Lower leg skin (tissue), 4 donors: ENCODE measurements around the gene EIF3B. TPM values are rescaled to one million over a fixed set of nuclear protein-coding genes. Genes with fewer than 3 reads are reported as not detected.
"Not testable (repeated sequence)": the region's sequence is repeated elsewhere in the genome, so short reads cannot be mapped to it uniquely, and the experiment has no call there.

Source experiments
- DNase-seq, 2 donors: peaks; one replicate each; pipeline ENCODE4 v3.0.0-alpha.2; 2019; ENCODE audit warnings: low spot score in 2 of 2
- H3K4me3 ChIP-seq: fragments of 200-600 bp; sonication (generic); 2 replicates; pipeline ENCODE4 v1.5.1; 2017; ENCODE audit warnings: mild to moderate bottlenecking, low read depth; ENCODE audit not compliant: poor library complexity, severe bottlenecking
- POLR2A ChIP-seq, 2 donors: fragments of 450-650 bp; IDR thresholded peaks; one replicate each; pipeline ENCODE4 v1.6.1; 2016 to 2017; ENCODE audit warnings: antibody characterized with exemption in 2 of 2, mild to moderate bottlenecking in 1 of 2, moderate library complexity in 1 of 2
- WGBS, 2 donors: methylation state at CpG; one replicate each; pipeline ENCODE4 v1.1.5; 2018; 5-methylcytosine and 5-hydroxymethylcytosine counted together
- intact Hi-C: fragments of 100-400 bp; cut with DNase I; formaldehyde crosslinking; loops from one replicate; pipeline ENCODE4 v1.15.0; 2023; ENCODE audit warnings: low total_unique reads
- total RNA-seq, 4 donors: library from RNA; depleted of rRNA; stranded (reverse); fragments of >200 nt; gene quantifications; one replicate each; pipeline ENCODE4 v1.1.0, GENCODE V29; 2016
- TF ChIP-seq, protein P1 (sequence below), 3 donors: fragments of 450-650 bp; IDR thresholded peaks; one replicate each; pipeline ENCODE4 v1.5.1; 2016; ENCODE audit warnings: antibody characterized with exemption in 3 of 3, mild to moderate bottlenecking in 3 of 3, moderate library complexity in 2 of 3

EIF3B gene
- total RNA-seq, 4 donors from 2014 or later, result 121 to 165 (median 150) TPM

DNA sequence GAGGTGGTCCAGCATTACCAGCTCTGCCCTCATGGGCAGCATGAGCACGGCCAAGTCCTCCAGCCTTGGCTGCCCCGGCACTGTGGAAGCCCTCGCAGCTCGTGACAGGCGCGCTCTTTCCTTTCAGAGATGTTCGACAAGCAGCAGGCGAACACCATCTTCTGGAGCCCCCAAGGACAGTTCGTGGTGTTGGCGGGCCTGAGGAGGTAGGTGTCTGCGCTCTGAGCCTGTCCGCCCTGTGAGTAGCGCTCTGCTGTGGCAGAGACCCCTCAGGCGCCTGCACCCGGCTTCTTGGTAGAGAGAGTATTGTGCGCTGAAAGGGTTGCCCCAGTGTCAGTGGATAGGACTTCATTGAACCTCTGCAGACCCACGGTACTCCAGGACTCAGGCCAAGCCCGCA lies 19.8 kb downstream of the EIF3B start:
- TF ChIP-seq, protein P1, sequence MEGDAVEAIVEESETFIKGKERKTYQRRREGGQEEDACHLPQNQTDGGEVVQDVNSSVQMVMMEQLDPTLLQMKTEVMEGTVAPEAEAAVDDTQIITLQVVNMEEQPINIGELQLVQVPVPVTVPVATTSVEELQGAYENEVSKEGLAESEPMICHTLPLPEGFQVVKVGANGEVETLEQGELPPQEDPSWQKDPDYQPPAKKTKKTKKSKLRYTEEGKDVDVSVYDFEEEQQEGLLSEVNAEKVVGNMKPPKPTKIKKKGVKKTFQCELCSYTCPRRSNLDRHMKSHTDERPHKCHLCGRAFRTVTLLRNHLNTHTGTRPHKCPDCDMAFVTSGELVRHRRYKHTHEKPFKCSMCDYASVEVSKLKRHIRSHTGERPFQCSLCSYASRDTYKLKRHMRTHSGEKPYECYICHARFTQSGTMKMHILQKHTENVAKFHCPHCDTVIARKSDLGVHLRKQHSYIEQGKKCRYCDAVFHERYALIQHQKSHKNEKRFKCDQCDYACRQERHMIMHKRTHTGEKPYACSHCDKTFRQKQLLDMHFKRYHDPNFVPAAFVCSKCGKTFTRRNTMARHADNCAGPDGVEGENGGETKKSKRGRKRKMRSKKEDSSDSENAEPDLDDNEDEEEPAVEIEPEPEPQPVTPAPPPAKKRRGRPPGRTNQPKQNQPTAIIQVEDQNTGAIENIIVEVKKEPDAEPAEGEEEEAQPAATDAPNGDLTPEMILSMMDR (IDR thresholded peaks at IDR 0.05), result no peak
- no peak for TF ChIP-seq POLR2A (IDR thresholded peaks at IDR 0.05)
- 90 to 92% methylated on average over 18 of the region's 18 CpGs for WGBS, 2 donors
- no peak for DNase-seq
- H3K4me3 ChIP-seq, result no peak overlapping the region
- intact Hi-C loops, result no loop called here

DNA sequence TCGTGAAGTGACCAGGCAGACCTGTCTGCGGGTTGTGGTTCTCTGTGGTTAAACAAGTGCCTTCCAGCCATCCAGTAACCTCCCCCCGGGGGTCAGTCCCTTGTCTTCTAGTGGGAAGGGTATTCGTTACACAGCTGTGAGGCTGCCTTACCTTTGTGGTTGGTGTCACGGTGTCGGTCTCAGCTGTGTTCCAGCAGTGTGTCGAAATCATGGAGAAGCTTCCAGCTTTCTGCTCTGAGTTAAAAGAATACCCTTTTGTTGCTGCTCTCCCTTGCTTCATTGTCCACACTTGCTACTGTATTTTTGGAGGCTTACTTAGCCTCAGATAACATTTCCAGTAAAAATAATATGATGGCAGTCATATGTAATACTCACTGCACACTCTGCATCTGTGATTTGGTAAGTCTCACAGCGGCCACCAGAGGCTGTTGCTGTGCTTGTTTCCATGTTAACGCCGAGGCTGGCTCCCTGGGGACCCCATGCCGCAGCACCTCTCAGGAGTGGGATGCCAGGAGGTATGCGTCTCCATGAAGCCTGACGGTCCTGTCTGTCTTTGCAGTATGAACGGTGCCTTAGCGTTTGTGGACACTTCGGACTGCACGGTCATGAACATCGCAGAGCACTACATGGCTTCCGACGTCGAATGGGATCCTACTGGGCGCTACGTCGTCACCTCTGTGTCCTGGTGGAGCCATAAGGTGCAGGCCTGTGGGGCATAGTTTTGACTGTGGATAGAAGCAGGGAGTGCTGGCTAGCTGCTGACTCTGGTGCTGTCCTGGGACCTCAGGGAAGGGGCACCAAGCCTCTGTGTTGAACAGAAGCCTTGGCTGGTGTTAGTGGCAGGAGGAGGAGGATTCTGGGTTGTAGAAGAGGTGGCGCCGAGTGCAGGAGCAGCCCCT lies 20.5 kb downstream of the EIF3B start:
- intact Hi-C loops, result no loop called here
- WGBS, 2 donors, result 89% methylated on average over 26 of the region's 26 CpGs
- H3K4me3 ChIP-seq, result no peak overlapping the region

DNA sequence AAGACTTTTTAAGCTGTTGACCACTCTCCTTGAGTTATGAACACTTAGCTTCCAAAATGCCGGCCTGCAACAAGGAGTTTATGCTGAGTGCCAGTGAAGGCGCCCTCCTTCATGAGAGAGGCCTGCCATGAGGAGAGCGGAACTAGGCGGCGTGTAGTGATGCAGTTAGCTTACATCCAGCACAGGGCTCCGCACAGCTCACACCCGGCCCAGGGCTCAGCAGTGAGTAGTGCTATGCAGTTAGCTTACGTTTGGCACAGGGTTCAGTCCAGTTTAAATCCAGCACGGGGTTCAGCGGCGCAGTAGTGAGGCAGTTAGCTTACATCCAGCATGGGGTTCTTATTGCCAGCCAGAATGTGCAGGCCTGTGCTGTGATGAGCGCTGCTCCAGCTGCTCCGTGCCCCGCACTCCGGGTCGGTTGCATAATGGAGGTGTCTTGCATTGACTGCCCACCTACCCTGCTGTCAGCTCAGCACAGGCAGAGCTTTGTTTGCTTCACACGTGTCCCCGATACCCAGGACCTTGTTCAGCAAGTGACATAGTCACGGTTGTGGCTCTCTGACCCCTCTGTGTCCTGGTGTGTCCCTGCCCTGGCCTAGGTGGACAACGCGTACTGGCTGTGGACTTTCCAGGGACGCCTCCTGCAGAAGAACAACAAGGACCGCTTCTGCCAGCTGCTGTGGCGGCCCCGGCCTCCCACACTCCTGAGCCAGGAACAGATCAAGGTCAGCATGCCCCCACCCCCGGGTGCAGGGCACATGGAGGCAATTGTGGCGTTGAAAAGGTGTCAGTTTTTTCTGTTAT lies 21.9 kb downstream of the EIF3B start:
- H3K4me3 ChIP-seq, result no peak overlapping the region
- TF ChIP-seq, protein P1 (IDR thresholded peaks at IDR 0.05), result no peak
- no peak for TF ChIP-seq POLR2A (IDR thresholded peaks at IDR 0.05)
- no peak for DNase-seq
- intact Hi-C loops, result no loop called here
- WGBS, 2 donors, result 93 to 96% methylated on average over 27 of the region's 27 CpGs

More for the DNA sequence above, 20.5 kb downstream of the EIF3B start:
- DNase-seq, result no peak
- TF ChIP-seq, protein P1 (IDR thresholded peaks at IDR 0.05), result no peak
- no peak for TF ChIP-seq POLR2A (IDR thresholded peaks at IDR 0.05)

DNA sequence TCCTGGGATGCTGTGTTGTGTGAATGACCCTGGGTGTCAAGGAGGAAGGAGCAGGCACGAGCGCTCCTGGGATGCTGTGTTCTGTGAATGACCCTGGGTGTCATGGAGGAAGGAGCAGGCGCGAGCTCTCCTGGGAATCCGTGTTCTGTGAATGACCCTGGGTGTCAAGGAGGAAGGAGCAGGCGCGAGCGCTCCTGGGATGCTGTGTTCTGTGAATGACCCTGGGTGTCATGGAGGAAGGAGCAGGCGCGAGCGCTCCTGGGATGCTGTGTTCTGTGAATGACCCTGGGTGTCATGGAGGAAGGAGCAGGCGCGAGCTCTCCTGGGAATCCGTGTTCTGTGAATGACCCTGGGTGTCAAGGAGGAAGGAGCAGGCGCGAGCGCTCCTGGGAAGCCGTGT lies 22.9 kb downstream of the EIF3B start:
- H3K4me3 ChIP-seq, intact Hi-C loops, DNase-seq: not testable (repeated sequence)
- 90 to 92% methylated on average over 17 of the region's 18 CpGs for WGBS, 2 donors

DNA sequence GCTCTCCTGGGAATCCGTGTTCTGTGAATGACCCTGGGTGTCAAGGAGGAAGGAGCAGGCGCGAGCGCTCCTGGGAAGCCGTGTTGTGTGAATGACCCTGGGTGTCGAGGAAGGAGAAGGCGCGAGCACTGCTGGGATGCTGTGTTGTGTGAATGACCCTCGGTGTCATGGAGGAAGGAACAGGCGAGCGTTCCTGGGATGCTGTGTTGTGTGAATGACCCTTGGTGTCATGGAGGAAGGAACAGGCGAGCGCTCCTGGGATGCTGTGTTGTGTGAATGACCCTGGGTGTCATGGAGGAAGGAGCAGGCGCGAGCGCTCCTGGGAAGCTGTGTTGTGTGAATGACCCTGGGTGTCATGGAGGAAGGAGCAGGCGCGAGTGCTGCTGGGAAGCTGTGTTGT lies 23.5 kb downstream of the EIF3B start:
- WGBS, 2 donors, result 87% methylated on average over 18 of the region's 18 CpGs
- H3K4me3 ChIP-seq, intact Hi-C loops, DNase-seq: not testable (repeated sequence)

DNA sequence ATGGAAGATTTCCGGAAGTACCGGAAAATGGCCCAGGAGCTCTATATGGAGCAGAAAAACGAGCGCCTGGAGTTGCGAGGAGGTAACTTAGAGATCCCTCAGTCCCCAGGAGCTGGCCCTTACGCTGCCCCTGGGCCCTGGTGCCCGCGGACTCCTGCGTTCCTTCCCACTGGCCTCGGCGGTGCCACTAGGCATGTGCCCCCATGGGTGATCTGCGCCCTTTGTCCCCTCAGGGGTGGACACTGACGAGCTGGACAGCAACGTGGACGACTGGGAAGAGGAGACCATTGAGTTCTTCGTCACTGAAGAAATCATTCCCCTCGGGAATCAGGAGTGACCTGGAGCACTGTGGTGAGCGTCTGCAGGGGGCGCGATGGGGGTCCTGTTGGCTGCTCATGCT lies 24.5 kb downstream of the EIF3B start:
- WGBS, 2 donors, result 89 to 93% methylated on average over 20 of the region's 20 CpGs
- intact Hi-C loops, result no loop called here
- DNase-seq, result no peak
- TF ChIP-seq POLR2A (IDR thresholded peaks at IDR 0.05), result no peak
- TF ChIP-seq, protein P1 (IDR thresholded peaks at IDR 0.05), result no peak
- no peak overlapping the region for H3K4me3 ChIP-seq
